ENCODE measurements around the gene YWHAQ.

Gene YWHAQ

GRCh38 chr2:9630736-9631552 is at the start of gene YWHAQ:
Gene YWHAQ, minus strand, starts transcription at chr2:9630997. Its CDS starts 545 bp downstream, at chr2:9630452.
- DNase-seq (ENCODE audit: low read depth), result peak; percentile 99

GRCh38 chr2:9680082-9680481 is 49.3 kb upstream of the YWHAQ start:
- no peak for DNase-seq (ENCODE audit: low read depth)

- no peak for DNase-seq (ENCODE audit: low read depth)
Measured at GRCh38 chr2:9679218-9679617, 48.4 kb upstream of the YWHAQ start.

- no peak for DNase-seq (ENCODE audit: low read depth)
Measured at GRCh38 chr2:9678544-9678943, 47.7 kb upstream of the YWHAQ start.

DNA sequence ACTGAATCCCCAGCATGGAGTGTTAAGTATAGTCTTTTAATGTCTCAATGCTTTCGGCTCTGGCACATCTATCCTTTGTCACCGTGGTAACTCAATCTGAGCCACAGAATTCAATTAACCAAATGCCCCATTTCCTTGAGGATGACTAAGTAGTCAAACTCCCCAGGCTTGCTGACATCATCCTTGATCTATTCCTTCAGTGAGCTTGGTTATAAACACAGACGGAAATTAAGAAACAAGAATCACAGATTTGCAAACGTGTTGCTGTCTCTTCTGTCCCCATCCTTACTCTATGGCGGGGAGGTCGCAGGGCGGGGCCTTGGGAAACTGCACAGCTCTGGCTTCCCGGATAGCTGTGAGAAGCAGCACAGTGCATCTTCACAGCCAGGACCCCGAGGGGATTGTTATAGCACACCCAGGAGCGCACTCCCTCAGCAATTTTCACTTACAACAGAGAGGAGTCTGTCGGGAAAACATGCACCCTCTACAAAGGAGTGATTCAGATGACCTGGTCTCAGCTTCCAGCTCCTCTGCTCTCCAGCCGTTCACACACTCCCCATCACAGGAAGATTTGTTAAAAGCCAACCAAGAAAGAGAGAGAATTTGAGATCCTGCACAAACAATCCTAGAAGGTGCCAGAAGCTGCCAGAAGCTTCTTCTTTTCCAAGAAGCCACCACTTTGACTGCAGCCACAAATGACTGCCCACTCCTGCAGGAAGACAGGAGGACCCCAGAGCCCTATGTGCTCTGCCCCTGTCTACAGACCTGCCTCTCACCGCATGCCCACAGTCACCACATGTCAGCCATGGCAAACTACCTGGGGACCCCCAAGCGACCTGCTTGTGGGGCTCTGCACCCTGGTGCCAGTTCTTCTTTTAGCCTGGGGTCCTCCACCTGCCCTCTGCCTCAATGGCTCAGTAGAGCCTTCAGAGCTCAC is 44.9 kb upstream of the YWHAQ start:
- DNase-seq (ENCODE audit: low read depth), result no peak

GRCh38 chr2:9674891-9675414 is 44.2 kb upstream of the YWHAQ start:
- no peak for DNase-seq (ENCODE audit: low read depth)

- DNase-seq (ENCODE audit: low read depth), result no peak
Measured at GRCh38 chr2:9673914-9674481, 43.2 kb upstream of the YWHAQ start.

DNA sequence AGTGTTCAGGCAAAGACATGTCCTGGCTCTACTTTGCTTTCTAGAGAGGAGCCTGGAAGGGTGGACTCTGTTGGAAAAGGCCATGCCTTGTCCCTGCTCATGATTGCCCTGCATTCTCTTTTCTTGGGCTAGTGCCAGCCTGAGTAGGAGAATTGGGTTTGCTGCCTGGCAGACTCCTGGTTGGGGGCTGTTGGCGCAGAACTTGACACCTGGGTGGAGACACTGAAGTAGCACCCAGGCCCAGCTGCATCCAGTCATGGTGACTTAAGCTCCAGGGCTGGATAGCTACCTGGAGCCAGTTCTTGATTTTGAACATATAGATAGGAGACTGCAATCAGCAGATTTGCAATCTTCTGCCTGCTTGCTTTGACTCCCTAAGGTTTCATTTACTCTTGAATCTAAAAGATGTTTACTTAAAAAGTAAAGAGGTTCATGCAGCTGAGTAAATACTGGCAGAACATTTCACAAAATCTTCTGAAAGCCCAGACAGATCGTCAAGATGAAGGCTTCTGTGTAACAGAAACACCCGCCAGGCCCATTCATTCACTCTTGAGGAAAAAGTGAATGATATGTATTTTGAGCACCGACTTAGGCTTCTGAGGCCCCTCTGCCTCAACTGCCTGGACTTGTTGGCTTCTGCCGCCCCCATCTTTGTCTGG is 38.0 kb upstream of the YWHAQ start:
- DNase-seq (ENCODE audit: low read depth), result no peak

GRCh38 chr2:9667826-9668225 is 37.0 kb upstream of the YWHAQ start:
- no peak for DNase-seq (ENCODE audit: low read depth)

GRCh38 chr2:9666306-9666705 is 35.5 kb upstream of the YWHAQ start:
- no peak for DNase-seq (ENCODE audit: low read depth)

DNA sequence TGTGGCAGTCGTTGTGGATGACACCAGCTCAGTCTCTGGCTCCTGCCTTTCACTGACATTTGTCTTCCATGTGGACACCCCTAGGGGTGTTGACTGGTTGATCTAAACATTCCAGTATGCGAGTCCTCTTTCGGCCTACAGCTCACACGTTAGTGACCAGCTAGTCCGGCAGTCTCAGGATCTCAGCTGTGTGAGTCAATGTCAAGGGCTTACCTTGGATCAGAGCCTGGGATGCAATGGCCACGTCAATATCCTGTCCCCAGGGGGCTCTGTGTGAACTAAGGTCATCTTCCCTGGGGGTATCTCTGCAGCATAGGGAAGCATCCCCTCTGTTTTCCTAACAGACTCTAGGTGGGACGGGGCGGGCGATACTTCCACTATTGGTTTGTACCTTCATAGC is 35.1 kb upstream of the YWHAQ start:
- no peak for DNase-seq (ENCODE audit: low read depth)

DNA sequence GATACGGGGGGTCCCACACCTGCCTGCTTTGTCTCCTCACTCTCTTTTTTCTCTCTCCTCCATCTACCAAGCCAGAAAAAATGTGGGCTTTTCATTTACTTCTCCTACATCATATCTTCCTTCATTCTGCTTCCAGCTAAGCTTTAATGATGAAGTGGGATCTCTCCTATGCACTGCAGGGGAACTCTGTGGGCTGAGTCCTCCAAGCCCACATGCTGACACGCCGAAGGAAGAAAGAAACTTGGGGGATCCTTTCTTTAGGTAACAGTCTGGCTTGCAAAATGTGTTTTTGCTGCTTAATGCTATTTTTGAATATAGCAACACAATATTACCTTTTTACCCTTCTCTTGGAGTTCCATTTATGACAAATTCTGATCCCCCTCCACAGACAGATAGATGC is 33.6 kb upstream of the YWHAQ start:
- no peak for DNase-seq (ENCODE audit: low read depth)

DNA sequence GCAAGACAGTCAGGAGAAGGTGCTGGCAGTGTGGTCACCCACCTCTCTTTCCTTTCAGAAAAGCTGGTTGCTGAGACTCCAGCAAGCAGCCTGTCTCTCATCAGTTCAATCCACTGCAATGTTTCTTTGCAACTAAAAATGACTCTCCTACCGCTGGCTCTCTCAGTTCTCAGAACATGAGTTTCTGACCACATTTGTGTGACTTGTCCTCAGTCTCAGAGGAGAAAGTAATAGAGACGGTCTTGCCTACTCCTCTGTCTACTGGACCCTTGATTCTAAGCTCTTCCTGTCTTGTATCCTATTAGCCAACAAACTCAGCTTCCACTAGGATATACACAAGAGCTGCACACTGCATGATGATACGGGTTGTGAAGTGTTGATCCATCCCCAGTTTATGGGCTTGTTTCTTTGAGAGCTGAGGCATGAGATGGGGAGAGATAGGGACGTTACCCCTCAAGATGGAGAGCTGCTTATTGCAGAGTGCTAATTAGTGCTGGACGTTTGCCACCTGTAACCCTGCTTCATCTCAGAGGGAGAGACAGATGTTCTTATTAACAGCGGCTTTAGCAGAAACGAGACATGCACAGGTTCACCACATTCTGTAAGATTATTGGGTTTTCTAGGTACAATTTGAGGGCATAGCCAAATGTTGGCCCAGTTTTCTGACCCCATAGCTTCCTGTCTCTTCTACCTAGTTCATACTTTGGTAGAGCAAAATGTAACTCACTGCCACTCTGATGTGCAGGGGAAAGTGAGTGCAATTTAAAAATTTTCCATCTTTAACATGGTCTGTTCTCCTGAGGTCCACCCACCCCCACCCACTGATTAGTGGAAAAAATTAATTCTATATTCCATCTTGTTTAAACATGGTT is 32.4 kb upstream of the YWHAQ start:
- no peak for DNase-seq (ENCODE audit: low read depth)

DNA sequence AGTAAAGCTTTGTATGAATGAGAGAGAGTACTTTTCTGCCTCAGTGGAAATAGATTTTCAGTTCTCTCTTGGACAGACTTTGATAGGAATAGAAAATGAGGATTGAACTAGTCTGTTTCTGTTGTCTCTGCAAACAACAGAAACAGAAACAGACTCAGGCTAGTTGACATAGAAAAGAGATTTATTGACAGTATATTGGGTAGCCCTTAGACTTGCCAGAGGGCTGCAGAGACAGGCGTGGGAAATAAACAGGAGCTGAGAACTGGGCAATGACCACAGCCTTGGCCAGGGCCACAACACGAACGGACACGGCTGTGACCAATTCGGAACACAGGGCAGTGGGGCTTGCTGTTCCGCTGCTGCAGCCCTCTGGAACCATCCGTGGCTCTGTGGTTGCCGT is 30.5 kb upstream of the YWHAQ start:
- DNase-seq (ENCODE audit: low read depth), result no peak

DNA sequence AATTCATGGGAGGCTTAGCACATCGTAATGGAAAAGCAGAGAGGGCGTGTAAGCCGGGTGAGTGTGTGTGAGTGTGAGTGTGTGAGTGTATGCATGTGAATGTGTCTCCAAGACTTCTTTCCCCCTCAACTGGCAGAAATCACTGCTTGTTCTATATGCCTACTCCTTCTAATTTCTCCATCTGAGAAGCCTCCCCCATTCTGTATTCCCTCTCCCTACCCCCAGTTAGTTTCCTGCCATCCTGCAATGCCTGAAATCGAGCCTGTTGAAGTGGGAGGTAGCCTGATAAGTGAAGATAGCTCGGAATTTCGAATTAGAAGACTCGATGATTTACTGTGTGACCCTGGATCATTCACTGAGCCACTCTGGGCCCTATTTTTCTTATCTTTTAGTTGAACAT is 30.0 kb upstream of the YWHAQ start:
- no peak for DNase-seq (ENCODE audit: low read depth)

DNA sequence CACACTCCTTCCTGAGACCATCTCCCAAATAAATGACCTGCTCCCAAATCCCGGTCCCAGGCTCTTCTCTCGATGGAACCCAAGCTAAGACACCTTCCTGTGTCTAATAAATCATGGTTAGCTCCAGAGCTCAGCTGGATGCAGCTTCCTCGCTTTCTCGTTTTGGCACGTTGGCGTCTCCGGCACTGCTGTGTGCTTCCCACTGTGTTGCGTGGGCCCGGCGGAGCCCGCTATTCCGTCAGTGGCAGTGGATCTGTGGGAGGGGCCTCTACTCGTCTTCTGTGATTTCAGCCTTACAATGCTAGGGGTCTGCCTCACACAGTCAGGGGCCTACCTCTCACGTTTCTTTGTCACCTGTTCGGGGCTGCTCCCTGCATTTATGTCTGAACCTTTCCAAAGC is 29.4 kb upstream of the YWHAQ start:
- no peak for DNase-seq (ENCODE audit: low read depth)

DNA sequence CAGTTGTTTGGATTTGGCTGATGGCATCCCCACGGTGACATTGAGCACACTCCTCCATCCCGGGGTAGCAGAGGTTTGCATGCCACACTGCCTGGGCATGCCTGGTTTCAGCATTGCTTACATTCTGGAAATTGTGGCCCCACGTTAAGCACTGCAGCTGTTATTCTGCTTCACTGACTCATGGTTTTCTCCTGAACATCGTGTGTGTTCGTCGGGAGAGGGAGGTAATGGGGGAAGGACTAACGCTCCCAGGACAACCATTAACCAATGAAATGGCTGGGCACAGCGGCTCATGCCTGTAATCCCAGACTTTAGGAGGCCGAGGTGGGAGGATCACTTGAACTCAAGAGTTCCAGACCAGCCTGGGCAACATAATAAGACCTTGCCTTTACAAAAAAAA is 28.2 kb upstream of the YWHAQ start:
- DNase-seq (ENCODE audit: low read depth), result no peak

DNA sequence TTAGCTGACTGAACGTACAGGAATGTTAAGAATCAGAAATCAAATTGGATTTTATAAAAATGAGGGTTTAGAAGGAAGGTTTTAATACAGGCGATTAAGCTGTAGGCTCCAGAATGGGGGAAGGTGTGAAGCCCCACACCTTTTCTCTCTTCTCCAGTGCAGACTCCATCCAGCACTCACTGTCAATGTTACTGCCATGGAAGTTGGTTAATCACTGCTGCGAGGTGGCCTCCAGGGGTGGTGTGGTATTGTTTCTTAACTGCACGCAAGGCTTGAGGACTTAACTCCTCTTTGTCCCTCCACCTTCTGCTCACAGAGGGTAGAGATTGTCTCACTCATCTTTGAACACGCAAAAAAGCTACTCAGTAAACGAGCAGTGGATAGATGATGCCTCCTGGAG is 26.9 kb upstream of the YWHAQ start:
- no peak for DNase-seq (ENCODE audit: low read depth)

DNA sequence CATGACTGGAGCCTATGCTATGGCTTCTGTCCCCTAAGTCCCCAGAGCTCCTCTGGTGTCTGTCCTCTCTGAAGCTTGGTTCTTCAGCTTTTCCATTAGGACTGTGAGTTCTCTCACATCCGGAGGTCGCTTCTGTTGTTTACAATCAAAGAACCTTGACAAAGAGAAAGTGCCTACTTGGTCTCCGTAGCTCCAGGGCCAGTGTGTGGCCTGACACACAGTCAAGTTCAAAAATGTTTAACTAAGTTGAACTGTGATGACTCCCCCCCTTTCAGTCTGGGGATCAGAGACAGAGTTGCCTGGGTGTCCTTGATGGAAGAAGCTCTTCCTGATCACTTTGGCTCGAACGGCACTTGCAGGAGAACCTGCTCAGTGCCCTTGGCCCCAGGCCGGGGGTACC is 26.3 kb upstream of the YWHAQ start:
- no peak for DNase-seq (ENCODE audit: low read depth)

GRCh38 chr2:9656270-9656766 is 25.5 kb upstream of the YWHAQ start:
- DNase-seq (ENCODE audit: low read depth), result peak; percentile 58

Data from activated T-cell treated with anti-CD3 and anti-CD28 coated beads for 48 hours (primary cell).